A549 (cell line): ENCODE results near the gene GRIK4. TPM values are rescaled to one million over a fixed set of nuclear protein-coding genes. Genes with fewer than 3 reads are reported as not detected.

Source experiments
- ATAC-seq, 2 experiments: fragments of 200-7000 bp in 1 of 2; fragments of >200 bp in 1 of 2; cut with Nextera tagmentation in 1 of 2; cut with Tn5 transposase in 1 of 2; 3 replicates each; pipeline versions ENCODE4 v1.8.0 to v1.9.1; 2018 to 2020; ENCODE audit warnings: mild to moderate bottlenecking in 1 of 2, moderate library complexity in 1 of 2
- CTCF ChIA-PET: fragments of 300-600 bp; sonication (Branson Sonifier 250); formaldehyde crosslinking; extraction: SDS; loops from one replicate; lab custom pipeline; 2021; ENCODE audit warnings: antibody characterized with exemption, inconsistent platforms; lab: Yijun Ruan, JAX
- POLR2A ChIA-PET: fragments of 350-600 bp; formaldehyde crosslinking; extraction: SDS; loops from one replicate; lab custom pipeline; 2021; ENCODE audit warnings: antibody characterized with exemption, inconsistent platforms; lab: Yijun Ruan, JAX
- DNase-seq, 2 experiments: peaks; one replicate each; pipeline versions ENCODE4 v3.0.0 to v3.0.0-alpha.2; 2011 to 2016; ENCODE audit warnings: low read depth in 1 of 2, low spot score in 1 of 2
- FAIRE-seq: peaks from 2 replicates; lab custom pipeline; 2011; peaks lifted over from hg19 to GRCh38; lab: Jason Lieb, UNC
- H3K27ac ChIP-seq, 2 experiments: fragments of >200 bp; sonication (Bioruptor Twin); formaldehyde crosslinking; 3 replicates each; pipeline ENCODE4 v1.5.1; 2016 to 2017
- H3K4me1 ChIP-seq: fragments of >200 bp; sonication (Bioruptor Twin); formaldehyde crosslinking; 3 replicates; pipeline ENCODE4 v1.6.1; 2016
- H3K4me2 ChIP-seq: fragments of >200 bp; sonication (Bioruptor Twin); formaldehyde crosslinking; 3 replicates; pipeline ENCODE4 v1.6.1; 2016
- H3K4me3 ChIP-seq: fragments of >200 bp; sonication (Bioruptor Twin); formaldehyde crosslinking; 3 replicates; pipeline ENCODE4 v1.5.1; 2016
- H3K9me3 ChIP-seq: fragments of >200 bp; sonication (Bioruptor Twin); formaldehyde crosslinking; 3 replicates; pipeline ENCODE4 v1.6.1; 2016
- BCL3 ChIP-seq: fragments of >200 bp; sonication (Bioruptor Twin); formaldehyde crosslinking; IDR thresholded peaks from 3 replicates; pipeline ENCODE4 v1.6.1; 2016
- BHLHE40 ChIP-seq: IDR thresholded peaks from 2 replicates; pipeline ENCODE4 v1.6.1; 2012; ENCODE audit warnings: low read depth, low read length, inconsistent platforms
- CBX8 ChIP-seq: fragments of 200-600 bp; sonication (generic); IDR thresholded peaks from 2 replicates; pipeline ENCODE4 v1.6.1; 2016
- CHD2 ChIP-seq: fragments of 150-350 bp; IDR thresholded peaks from 2 replicates; pipeline ENCODE4 v1.6.1; 2014; ENCODE audit warnings: low read length; ENCODE audit not compliant: partially characterized antibody
- CTCF ChIP-seq: fragments of >200 bp; sonication (Bioruptor Twin); formaldehyde crosslinking; IDR thresholded peaks from 3 replicates; pipeline ENCODE4 v1.5.1; 2016
- EHF ChIP-seq: fragments of 250-450 bp; sonication (Bioruptor Pico); IDR thresholded peaks from 2 replicates; pipeline ENCODE4 v1.5.0; 2020; ENCODE audit warnings: mild to moderate bottlenecking
- EHMT2 ChIP-seq: fragments of 200-600 bp; sonication (generic); IDR thresholded peaks from 2 replicates; pipeline ENCODE4 v1.6.1; 2016; ENCODE audit warnings: antibody characterized with exemption, low read depth, mild to moderate bottlenecking, moderate library complexity
- EP300 ChIP-seq, 2 experiments: fragments of >200 bp; sonication (Bioruptor Twin); formaldehyde crosslinking; IDR thresholded peaks; 2 replicates in 1 of 2; 3 replicates in 1 of 2; pipeline ENCODE4 v1.6.1; 2016 to 2017
- HDAC2 ChIP-seq: fragments of 200-600 bp; sonication (generic); IDR thresholded peaks from 2 replicates; pipeline ENCODE4 v1.6.1; 2016
- JUNB ChIP-seq: fragments of >200 bp; sonication (Bioruptor Twin); formaldehyde crosslinking; IDR thresholded peaks from 2 replicates; pipeline ENCODE4 v1.6.1; 2016
- KDM1A ChIP-seq: fragments of 200-600 bp; sonication (generic); IDR thresholded peaks from 2 replicates; pipeline ENCODE4 v1.6.1; 2016; ENCODE audit warnings: low read depth, mild to moderate bottlenecking
- NPAS2 ChIP-seq: fragments of 250-450 bp; sonication (Bioruptor Pico); IDR thresholded peaks from 2 replicates; pipeline ENCODE4 v1.8.0; 2022; ENCODE audit warnings: mild to moderate bottlenecking, moderate library complexity, borderline replicate concordance
- NR3C1 ChIP-seq: fragments of >200 bp; sonication (Bioruptor Twin); formaldehyde crosslinking; IDR thresholded peaks from 3 replicates; pipeline ENCODE4 v1.6.1; 2017
- PBX3 ChIP-seq: IDR thresholded peaks from 2 replicates; pipeline ENCODE4 v1.6.1; 2012
- POLR2A ChIP-seq: IDR thresholded peaks from 2 replicates; pipeline ENCODE4 v1.6.1; 2012; ENCODE audit warnings: mild to moderate bottlenecking, low read length
- RARB ChIP-seq: fragments of 250-450 bp; sonication (Bioruptor Pico); IDR thresholded peaks from 2 replicates; pipeline ENCODE4 v1.8.0; 2021; ENCODE audit warnings: mild to moderate bottlenecking, moderate library complexity
- RFX5 ChIP-seq: fragments of 450-650 bp; IDR thresholded peaks from 2 replicates; pipeline ENCODE4 v1.7.1; 2014; ENCODE audit warnings: antibody characterized with exemption, mild to moderate bottlenecking, moderate library complexity
- TP53 ChIP-seq: fragments of 250-450 bp; sonication (Bioruptor Pico); IDR thresholded peaks from 2 replicates; pipeline ENCODE4 v1.5.0; 2021; ENCODE audit warnings: mild to moderate bottlenecking, moderate library complexity
- ZFP36 ChIP-seq: fragments of 450-650 bp; IDR thresholded peaks from 2 replicates; pipeline ENCODE4 v1.6.1; 2014; ENCODE audit warnings: borderline replicate concordance; ENCODE audit not compliant: partially characterized antibody
- WGBS: methylation state at CpG from one replicate; pipeline ENCODE4 v1.1.6; 2017; ENCODE audit errors: missing lambda C conversion rate; 5-methylcytosine and 5-hydroxymethylcytosine counted together
- polyA plus RNA-seq, 4 experiments: library from polyadenylated mRNA; depleted of rRNA in 3 of 4; stranded (reverse); fragments of >200 nt; fragmentation: RNase III in 1 of 4; extraction: RNeasy Plus Mini Kit Qiagen cat#74134 plus additional on column Dnase treatment in 1 of 4; gene quantifications; 2 replicates in 3 of 4; 3 replicates in 1 of 4; pipeline ENCODE4 v1.2.3, GENCODE V29; 2011 to 2017
- TF ChIP-seq, protein P1 (sequence below): fragments of 450-650 bp; IDR thresholded peaks from 2 replicates; pipeline ENCODE4 v1.6.1; 2014; ENCODE audit warnings: antibody characterized with exemption
- TF ChIP-seq, protein P2 (sequence below): fragments of 250-450 bp; sonication (Bioruptor Pico); IDR thresholded peaks from 2 replicates; pipeline ENCODE4 v1.5.0; 2021; ENCODE audit warnings: mild to moderate bottlenecking, moderate library complexity, borderline replicate concordance

The GRIK4 gene
- polyA plus RNA-seq, 2 of the 4 experiments (the other 2 are of a cell fraction), result 0.01 TPM; not detected in 1

DNA sequence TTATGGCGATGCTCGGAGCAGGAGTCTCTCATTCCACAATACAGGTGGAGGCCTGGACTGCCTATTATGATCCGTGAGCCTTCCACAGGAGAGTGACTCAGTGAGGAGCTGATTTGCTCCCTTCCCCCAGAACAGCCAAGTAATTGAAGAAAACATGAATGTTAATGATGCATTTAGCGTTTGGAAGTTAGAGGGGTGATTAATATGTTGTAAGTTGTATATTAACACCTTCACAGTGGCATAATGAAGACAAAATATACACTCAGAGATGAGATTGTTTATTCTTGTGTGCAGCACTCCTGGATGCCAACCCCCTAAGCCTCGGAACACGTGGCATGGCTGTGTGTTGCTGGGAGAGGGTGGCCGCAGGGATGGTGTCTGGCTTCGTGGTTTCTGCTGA, 98.6 kb downstream of the GRIK4 start:
- POLR2A ChIA-PET, result no interaction called here
- H3K9me3 ChIP-seq, result no peaks in the 10 kb centered on the region

DNA sequence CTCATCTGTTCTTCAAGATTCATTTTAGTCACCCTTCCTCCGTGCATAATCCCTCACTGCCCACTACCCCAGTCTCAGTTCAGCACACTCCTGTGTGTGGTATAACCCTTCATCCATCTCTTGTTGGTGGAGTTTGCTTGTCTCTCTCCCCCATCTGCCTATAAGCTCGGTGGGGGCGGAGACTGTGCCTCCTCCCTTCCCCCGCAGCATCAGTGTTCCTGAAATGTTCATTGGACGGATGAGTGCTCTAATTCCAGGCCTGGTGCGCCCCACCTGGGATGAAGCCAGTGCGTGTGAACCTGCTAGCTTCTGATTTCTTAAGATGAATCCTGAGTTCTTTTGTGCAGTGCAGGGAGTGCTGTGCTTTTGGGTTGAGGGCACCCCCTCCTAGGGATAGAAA, 100.0 kb downstream of the GRIK4 start:
- FAIRE-seq (no peak), ATAC-seq (no peak), DNase-seq (no peak)
- Histone ChIP-seq H3K9me3 (no peaks in the 10 kb centered on the region), H3K4me3 (no peak overlapping the region), H3K27ac (no peak overlapping the region), H3K4me2 (no peak overlapping the region), H3K4me1 (peaks cover 16% of the 10 kb centered on the region)
- CTCF ChIA-PET, result no interaction called here
- POLR2A ChIA-PET, result no interaction called here
- no peak for TF ChIP-seq PBX3
- TF ChIP-seq EP300 (IDR thresholded peaks at IDR 0.05), result no peak
- no peak for TF ChIP-seq NR3C1
- 79% methylated on average over 7 of the region's 7 CpGs for WGBS

More for the DNA sequence above, 98.6 kb downstream of the GRIK4 start:
- Histone ChIP-seq H3K27ac (no peak overlapping the region), H3K4me3 (no peak overlapping the region), H3K4me1 (peaks cover 16% of the 10 kb centered on the region), H3K4me2 (no peak overlapping the region)
- TF ChIP-seq HDAC2 (no peak), EHF (CRISPR knock-in tag) (no peak), CHD2 (no peak), TP53 (no peak), CTCF (no peak), BCL3 (no peak), KDM1A (no peak), NPAS2 (CRISPR knock-in tag) (no peak), CBX8 (no peak), BHLHE40 (no peak), ZFP36 (no peak), JUNB (no peak), RFX5 (no peak), EHMT2 (no peak), PBX3 (no peak), POLR2A (no peak), EP300 (IDR thresholded peaks at IDR 0.05) (no peak), RARB (CRISPR knock-in tag) (no peak)
- TF ChIP-seq, protein P1, sequence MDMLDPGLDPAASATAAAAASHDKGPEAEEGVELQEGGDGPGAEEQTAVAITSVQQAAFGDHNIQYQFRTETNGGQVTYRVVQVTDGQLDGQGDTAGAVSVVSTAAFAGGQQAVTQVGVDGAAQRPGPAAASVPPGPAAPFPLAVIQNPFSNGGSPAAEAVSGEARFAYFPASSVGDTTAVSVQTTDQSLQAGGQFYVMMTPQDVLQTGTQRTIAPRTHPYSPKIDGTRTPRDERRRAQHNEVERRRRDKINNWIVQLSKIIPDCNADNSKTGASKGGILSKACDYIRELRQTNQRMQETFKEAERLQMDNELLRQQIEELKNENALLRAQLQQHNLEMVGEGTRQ, result no peak
- TF ChIP-seq, protein P2, sequence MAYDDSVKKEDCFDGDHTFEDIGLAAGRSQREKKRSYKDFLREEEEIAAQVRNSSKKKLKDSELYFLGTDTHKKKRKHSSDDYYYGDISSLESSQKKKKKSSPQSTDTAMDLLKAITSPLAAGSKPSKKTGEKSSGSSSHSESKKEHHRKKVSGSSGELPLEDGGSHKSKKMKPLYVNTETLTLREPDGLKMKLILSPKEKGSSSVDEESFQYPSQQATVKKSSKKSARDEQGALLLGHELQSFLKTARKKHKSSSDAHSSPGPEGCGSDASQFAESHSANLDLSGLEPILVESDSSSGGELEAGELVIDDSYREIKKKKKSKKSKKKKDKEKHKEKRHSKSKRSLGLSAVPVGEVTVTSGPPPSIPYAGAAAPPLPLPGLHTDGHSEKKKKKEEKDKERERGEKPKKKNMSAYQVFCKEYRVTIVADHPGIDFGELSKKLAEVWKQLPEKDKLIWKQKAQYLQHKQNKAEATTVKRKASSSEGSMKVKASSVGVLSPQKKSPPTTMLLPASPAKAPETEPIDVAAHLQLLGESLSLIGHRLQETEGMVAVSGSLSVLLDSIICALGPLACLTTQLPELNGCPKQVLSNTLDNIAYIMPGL (CRISPR knock-in tag), result no peak
- DNase-seq (no peak), ATAC-seq (no peak), FAIRE-seq (no peak)
- WGBS, result 78% methylated on average over 7 of the region's 8 CpGs
- CTCF ChIA-PET, result interaction anchor here (0.6 kb wide), 1 partner anchor 22 kb away, joined by 3 read pairs; no protein-coding TSS in a partner anchor
